ENCODE measurements around the gene DNAJC8. TPM values are rescaled to one million over a fixed set of nuclear protein-coding genes. Genes with fewer than 3 reads are reported as not detected.

DNAJC8 gene
- total RNA-seq, 3 donors from 2014 or later (not counting 1 experiment from before 2014, with no cell fraction given): 85.3 to 85.9 (median 85.4) TPM

DNA sequence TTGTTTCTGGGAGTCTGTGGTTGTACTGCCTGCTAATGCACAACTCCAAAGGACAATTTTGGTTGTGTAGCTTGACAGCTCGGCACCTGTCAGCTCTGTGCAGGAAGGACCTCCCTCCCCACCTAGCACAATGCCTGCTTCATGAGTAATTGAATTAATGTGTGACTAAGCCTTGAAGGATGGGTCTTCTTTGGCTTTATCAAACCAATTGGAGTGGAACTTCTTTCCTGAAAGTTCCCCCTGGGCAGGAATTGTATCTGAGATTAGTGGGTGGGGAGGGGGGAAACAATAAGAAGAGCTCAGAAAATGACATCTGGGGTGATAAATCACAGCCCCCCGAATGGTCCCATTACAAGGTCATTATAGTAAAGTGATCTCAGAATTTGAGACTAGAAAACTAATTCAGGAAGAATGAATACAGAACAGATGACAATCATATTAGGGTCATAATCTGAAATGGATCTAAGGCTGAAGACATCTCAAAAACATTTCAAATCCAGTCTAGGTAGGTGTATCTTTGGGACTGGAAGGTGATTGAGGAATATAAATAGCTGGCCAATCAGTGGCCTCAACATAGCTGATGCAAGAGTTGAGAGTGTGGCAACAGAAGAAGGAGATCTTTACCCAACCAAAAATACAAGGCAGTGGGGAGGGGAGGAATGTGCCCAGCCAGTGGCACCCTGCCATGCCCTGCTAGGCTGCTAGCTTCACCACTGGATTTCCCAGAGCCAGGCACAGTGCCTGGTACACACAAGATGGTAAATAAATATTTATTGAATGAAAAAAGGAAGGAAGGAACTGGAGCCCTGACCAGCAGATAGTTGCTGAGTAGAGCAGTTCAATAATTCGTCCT is 16.4 kb upstream of the DNAJC8 start:
- ATAC-seq (no peak), DNase-seq (peak in 1 of 2 donors; percentile 55)
- Histone ChIP-seq H3K36me3 (ENCODE audit: control insufficient read depth, insufficient read depth, low read length) (no peaks in the 10 kb centered on the region), H3K4me1 (ENCODE audit: control insufficient read depth, insufficient read depth, low read length) (peaks cover 46% of the 10 kb centered on the region), H3K9me3 (ENCODE audit: control insufficient read depth, insufficient read depth, low read length) (no peaks in the 10 kb centered on the region), H3K27me3 (ENCODE audit: control insufficient read depth, insufficient read depth, low read length) (no peaks in the 10 kb centered on the region), H3K27ac (ENCODE audit: low read length) (peak overlapping the region; percentile 87), H3K4me3 (ENCODE audit: low read length) (no peak overlapping the region)
- Mint-ChIP-seq H3K4me3 (peak overlapping the region; percentile 95), H3K27ac (peak overlapping the region; percentile 96 to 98), H3K27me3 (ENCODE audit: low read depth in 2 of 2) (no peaks in the 10 kb centered on the region), H3K4me1 (peaks cover 41 to 48% of the 10 kb centered on the region in 2 donors), H3K9me3 (no peaks in the 10 kb centered on the region), H3K36me3 (no peaks in the 10 kb centered on the region)
- TF ChIP-seq, protein P1, sequence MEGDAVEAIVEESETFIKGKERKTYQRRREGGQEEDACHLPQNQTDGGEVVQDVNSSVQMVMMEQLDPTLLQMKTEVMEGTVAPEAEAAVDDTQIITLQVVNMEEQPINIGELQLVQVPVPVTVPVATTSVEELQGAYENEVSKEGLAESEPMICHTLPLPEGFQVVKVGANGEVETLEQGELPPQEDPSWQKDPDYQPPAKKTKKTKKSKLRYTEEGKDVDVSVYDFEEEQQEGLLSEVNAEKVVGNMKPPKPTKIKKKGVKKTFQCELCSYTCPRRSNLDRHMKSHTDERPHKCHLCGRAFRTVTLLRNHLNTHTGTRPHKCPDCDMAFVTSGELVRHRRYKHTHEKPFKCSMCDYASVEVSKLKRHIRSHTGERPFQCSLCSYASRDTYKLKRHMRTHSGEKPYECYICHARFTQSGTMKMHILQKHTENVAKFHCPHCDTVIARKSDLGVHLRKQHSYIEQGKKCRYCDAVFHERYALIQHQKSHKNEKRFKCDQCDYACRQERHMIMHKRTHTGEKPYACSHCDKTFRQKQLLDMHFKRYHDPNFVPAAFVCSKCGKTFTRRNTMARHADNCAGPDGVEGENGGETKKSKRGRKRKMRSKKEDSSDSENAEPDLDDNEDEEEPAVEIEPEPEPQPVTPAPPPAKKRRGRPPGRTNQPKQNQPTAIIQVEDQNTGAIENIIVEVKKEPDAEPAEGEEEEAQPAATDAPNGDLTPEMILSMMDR (IDR thresholded peaks at IDR 0.05): no peak
- 40% methylated on average over 2 of the region's 3 CpGs for WGBS (ENCODE audit: insufficient coverage)
- intact Hi-C loops (cut with micrococcal nuclease): loop anchor here (5.0 kb wide), 5 partner anchors 118 to 628 kb away; partner anchors contain the start of genes PHACTR4, RCC1, RNU11 and YTHDF2

DNA sequence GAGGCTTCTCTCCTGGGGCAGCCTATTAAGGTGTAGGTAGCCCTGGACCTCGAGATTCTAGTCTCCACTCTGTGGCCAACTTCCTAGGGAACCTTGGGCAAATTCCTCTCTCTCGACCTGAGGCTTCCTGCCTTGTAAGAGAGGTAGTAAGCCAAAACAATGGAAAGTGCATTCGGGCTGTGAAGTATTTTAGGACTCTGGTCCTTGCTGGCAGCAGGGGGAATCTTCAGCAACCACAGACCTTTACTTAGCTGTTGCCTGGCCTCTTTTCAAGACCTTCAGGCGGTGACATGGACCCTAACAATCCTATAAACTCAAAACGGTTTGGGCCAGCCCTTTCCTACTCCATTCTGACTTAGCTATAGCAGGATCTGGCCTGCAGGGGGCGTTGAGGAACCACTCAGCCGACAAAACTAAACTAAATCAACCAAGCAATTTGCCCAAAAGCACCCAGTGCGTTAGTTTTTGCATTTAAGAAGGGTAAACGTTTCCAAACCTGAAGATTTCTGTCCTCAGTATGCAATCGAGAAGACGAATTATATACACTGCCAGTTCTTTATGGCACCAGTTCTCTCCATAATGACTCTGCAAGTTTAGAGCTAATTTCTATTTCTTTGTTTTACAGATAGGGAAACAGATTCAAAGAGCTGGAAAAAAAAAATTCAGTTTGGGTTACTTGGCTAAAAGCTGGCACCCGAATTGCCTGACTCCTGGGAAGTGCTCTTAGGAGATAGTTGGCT is 15.6 kb upstream of the DNAJC8 start:
- no peaks in the 10 kb centered on the region for H3K36me3 Mint-ChIP-seq
- peaks cover 52% of the 10 kb centered on the region for H3K4me1 ChIP-seq (ENCODE audit: control insufficient read depth, insufficient read depth, low read length)
- peaks cover 49 to 56% of the 10 kb centered on the region in 2 donors for H3K4me1 Mint-ChIP-seq
- TF ChIP-seq, protein P1 (IDR thresholded peaks at IDR 0.05): peak; percentile 87
- no peaks in the 10 kb centered on the region for H3K27me3 Mint-ChIP-seq (ENCODE audit: low read depth in 2 of 2)
- no peaks in the 10 kb centered on the region for H3K27me3 ChIP-seq (ENCODE audit: control insufficient read depth, insufficient read depth, low read length)
- H3K4me3 ChIP-seq (ENCODE audit: low read length): no peak overlapping the region
- H3K9me3 ChIP-seq (ENCODE audit: control insufficient read depth, insufficient read depth, low read length): no peaks in the 10 kb centered on the region
- peak overlapping the region; percentile 87 for H3K27ac ChIP-seq (ENCODE audit: low read length)
- peak overlapping the region; percentile 95 for H3K4me3 Mint-ChIP-seq
- no peaks in the 10 kb centered on the region for H3K9me3 Mint-ChIP-seq
- H3K27ac Mint-ChIP-seq: peak overlapping the region; percentile 96 to 98
- 0% methylated on average over 11 of the region's 12 CpGs for WGBS (ENCODE audit: insufficient coverage)
- H3K36me3 ChIP-seq (ENCODE audit: control insufficient read depth, insufficient read depth, low read length): no peaks in the 10 kb centered on the region
- intact Hi-C loops (cut with micrococcal nuclease): loop anchor here (5.0 kb wide), 5 partner anchors 119 to 629 kb away; partner anchors contain the start of genes PHACTR4, RCC1, RNU11 and YTHDF2
- DNase-seq (peak; percentile 79 to 92), ATAC-seq (peak; percentile 18 to 41 (median 32))

DNA sequence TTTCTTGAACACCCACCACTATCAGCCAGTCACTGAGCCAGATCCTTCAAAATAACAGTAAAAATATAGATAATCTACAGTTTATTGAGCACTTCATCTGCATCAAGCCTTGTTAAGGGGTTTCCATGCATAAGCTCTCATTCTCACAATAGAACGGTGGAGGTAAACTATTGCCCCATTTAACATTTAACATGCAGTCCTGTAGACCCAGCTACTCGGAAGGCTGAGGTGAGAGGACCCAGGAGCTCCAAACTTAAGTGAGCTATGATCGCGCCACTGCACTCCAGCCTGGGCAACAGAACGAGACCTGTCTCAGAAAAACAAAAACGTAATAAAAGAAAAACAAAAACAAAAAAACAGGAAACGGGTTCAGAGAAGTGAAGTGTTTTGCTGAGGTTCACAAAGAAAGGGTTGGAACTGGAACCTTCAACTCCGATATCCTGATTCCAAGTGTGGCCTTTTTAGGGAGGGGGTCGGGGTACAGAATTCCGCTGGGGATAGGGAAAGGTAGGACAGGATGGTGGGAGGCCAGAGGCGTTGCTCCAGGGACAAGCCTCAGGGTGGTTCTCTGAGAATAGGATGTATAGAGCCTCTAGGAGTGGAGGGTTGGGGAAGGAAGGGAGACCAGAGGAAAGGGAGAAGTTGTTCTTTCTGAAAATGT is 14.9 kb upstream of the DNAJC8 start:
- Histone ChIP-seq H3K27me3 (ENCODE audit: control insufficient read depth, insufficient read depth, low read length) (no peaks in the 10 kb centered on the region), H3K27ac (ENCODE audit: low read length) (peak overlapping the region; percentile 87), H3K9me3 (ENCODE audit: control insufficient read depth, insufficient read depth, low read length) (no peaks in the 10 kb centered on the region), H3K4me3 (ENCODE audit: low read length) (peak overlapping the region; percentile 7), H3K4me1 (ENCODE audit: control insufficient read depth, insufficient read depth, low read length) (peaks cover 59% of the 10 kb centered on the region), H3K36me3 (ENCODE audit: control insufficient read depth, insufficient read depth, low read length) (no peaks in the 10 kb centered on the region)
- DNase-seq (peak in 1 of 2 donors; percentile 51), ATAC-seq (peak in 2 of 3 donors; percentile 0)
- no peaks in the 10 kb centered on the region for H3K9me3 Mint-ChIP-seq
- no peaks in the 10 kb centered on the region for H3K36me3 Mint-ChIP-seq
- intact Hi-C loops (cut with micrococcal nuclease): loop anchor here (1.0 to 5.0 kb wide), 7 partner anchors 12 to 630 kb away; partner anchors contain the start of genes MED18, PHACTR4, RCC1 and RNU11
- TF ChIP-seq, protein P1 (IDR thresholded peaks at IDR 0.05): no peak
- 46% methylated on average over 11 of the region's 11 CpGs for WGBS (ENCODE audit: insufficient coverage)
- H3K27me3 Mint-ChIP-seq (ENCODE audit: low read depth in 2 of 2): no peaks in the 10 kb centered on the region
- H3K27ac Mint-ChIP-seq: peak overlapping the region; percentile 96 to 98
- peak overlapping the region; percentile 95 for H3K4me3 Mint-ChIP-seq
- peaks cover 49 to 56% of the 10 kb centered on the region in 2 donors for H3K4me1 Mint-ChIP-seq

All from natural killer cell (primary cell).